Epithelial cell of proximal tubule (primary cell): ENCODE results near the gene MEIS1. TPM values are rescaled to one million over a fixed set of nuclear protein-coding genes. Genes with fewer than 3 reads are reported as not detected.

Experiments
- DNase-seq: peaks from one replicate; pipeline ENCODE4 v3.0.0-alpha.2; 2011; ENCODE audit warnings: low read depth
- H3K4me3 ChIP-seq: 2 replicates; pipeline ENCODE4 v1.5.1; 2011; ENCODE audit warnings: low read depth, mild to moderate bottlenecking, low read length
- CTCF ChIP-seq: conservative IDR thresholded peaks from 2 replicates; pipeline ENCODE4 v1.5.1; 2012; ENCODE audit warnings: low read depth, mild to moderate bottlenecking, low read length
- total RNA-seq: library from RNA; depleted of rRNA; stranded (reverse); fragments of >200 nt; gene quantifications from 2 replicates; pipeline ENCODE4 v1.2.3, GENCODE V29; 2015

MEIS1 gene
- total RNA-seq, 1 donor from 2014 or later = 0.23 TPM

GRCh38 chr2:66521291-66521922 is 86.5 kb downstream of the MEIS1 start:
- DNase-seq = no peak

GRCh38 chr2:66522611-66523376 is 87.9 kb downstream of the MEIS1 start:
- DNase-seq = no peak
- no peak for TF ChIP-seq CTCF
- H3K4me3 ChIP-seq = no peak overlapping the region

More at GRCh38 chr2:66521291-66521922, 86.5 kb downstream of the MEIS1 start:
- H3K4me3 ChIP-seq = no peak overlapping the region
- no peak for TF ChIP-seq CTCF

GRCh38 chr2:66523377-66523969 is 88.5 kb downstream of the MEIS1 start:
- no peak for DNase-seq
- H3K4me3 ChIP-seq = no peak overlapping the region
- TF ChIP-seq CTCF = no peak

GRCh38 chr2:66523990-66524389 is 89.1 kb downstream of the MEIS1 start:
- no peak for DNase-seq
- TF ChIP-seq CTCF = no peak
- no peak overlapping the region for H3K4me3 ChIP-seq

GRCh38 chr2:66525606-66526005 is 90.7 kb downstream of the MEIS1 start:
- TF ChIP-seq CTCF = no peak
- DNase-seq = no peak
- H3K4me3 ChIP-seq = no peak overlapping the region

GRCh38 chr2:66526180-66526579 is 91.3 kb downstream of the MEIS1 start:
- no peak overlapping the region for H3K4me3 ChIP-seq
- no peak for DNase-seq
- TF ChIP-seq CTCF = no peak
